ENCODE data around the gene CEPT1. TPM values are rescaled to one million over a fixed set of nuclear protein-coding genes. Genes with fewer than 3 reads are reported as not detected.

Gene CEPT1
- total and polyA plus RNA-seq, 7 donors: 6.7 to 13.7 (median 10.0) TPM

GRCh38 chr1:111161843-111162487, 21.9 kb downstream of the CEPT1 start:
- Histone ChIP-seq H3K9me3 (no peaks in the 10 kb centered on the region), H3K4me3 (no peak overlapping the region), H3K27ac (no peak overlapping the region), H3K27me3 (ENCODE audit: insufficient read depth in 3 of 3, low read length in 2 of 3) (no peaks in the 10 kb centered on the region), H3K36me3 (ENCODE audit: insufficient read depth in 1 of 2, low read depth in 1 of 2) (peaks cover 2 to 48% of the 10 kb centered on the region in 2 donors), H3K4me1 (no peaks in the 10 kb centered on the region)
- TF ChIP-seq, protein P1, sequence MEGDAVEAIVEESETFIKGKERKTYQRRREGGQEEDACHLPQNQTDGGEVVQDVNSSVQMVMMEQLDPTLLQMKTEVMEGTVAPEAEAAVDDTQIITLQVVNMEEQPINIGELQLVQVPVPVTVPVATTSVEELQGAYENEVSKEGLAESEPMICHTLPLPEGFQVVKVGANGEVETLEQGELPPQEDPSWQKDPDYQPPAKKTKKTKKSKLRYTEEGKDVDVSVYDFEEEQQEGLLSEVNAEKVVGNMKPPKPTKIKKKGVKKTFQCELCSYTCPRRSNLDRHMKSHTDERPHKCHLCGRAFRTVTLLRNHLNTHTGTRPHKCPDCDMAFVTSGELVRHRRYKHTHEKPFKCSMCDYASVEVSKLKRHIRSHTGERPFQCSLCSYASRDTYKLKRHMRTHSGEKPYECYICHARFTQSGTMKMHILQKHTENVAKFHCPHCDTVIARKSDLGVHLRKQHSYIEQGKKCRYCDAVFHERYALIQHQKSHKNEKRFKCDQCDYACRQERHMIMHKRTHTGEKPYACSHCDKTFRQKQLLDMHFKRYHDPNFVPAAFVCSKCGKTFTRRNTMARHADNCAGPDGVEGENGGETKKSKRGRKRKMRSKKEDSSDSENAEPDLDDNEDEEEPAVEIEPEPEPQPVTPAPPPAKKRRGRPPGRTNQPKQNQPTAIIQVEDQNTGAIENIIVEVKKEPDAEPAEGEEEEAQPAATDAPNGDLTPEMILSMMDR (IDR thresholded peaks at IDR 0.05): no peak
- 30 to 50% (median 44%) methylated on average over 1 of the region's 1 CpG for WGBS, 3 donors
- ATAC-seq (no peak), DNase-seq (no peak)
- intact Hi-C loops (cut with DNase I): no loop called here

GRCh38 chr1:111162488-111162880, 22.5 kb downstream of the CEPT1 start:
- TF ChIP-seq, protein P1 (IDR thresholded peaks at IDR 0.05): no peak
- Histone ChIP-seq H3K36me3 (ENCODE audit: insufficient read depth in 1 of 2, low read depth in 1 of 2) (peaks cover 2 to 52% of the 10 kb centered on the region in 2 donors), H3K27ac (no peak overlapping the region), H3K4me3 (no peak overlapping the region), H3K9me3 (no peaks in the 10 kb centered on the region), H3K27me3 (ENCODE audit: insufficient read depth in 3 of 3, low read length in 2 of 3) (no peaks in the 10 kb centered on the region), H3K4me1 (no peaks in the 10 kb centered on the region)
- DNase-seq (no peak), ATAC-seq (no peak)
- WGBS, 3 donors: 95 to 98% (median 96%) methylated on average over 2 of the region's 2 CpGs
- intact Hi-C loops (cut with DNase I): no loop called here

DNA sequence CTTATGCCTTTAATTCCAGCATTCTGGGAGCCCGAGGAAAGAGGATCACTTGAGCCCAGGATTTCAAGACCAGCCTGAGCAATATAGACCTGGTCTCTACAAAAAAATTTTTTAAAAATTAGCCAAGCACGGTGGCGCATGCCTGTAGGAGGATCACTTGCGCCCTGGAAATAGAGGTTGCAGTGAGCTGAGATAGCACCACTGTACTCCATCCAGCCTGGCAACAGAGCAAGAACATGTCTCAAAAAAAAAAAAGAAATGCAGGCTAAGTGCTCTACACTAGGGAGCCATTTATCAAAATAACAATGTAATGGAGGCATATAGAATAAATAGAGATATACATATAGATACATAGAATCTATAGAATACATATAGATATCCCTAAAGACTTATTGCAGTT, 23.3 kb downstream of the CEPT1 start:
- Histone ChIP-seq H3K27me3 (ENCODE audit: insufficient read depth in 3 of 3, low read length in 2 of 3) (no peaks in the 10 kb centered on the region), H3K27ac (no peak overlapping the region), H3K4me3 (no peak overlapping the region), H3K36me3 (ENCODE audit: insufficient read depth in 1 of 2, low read depth in 1 of 2) (peaks cover 2 to 60% of the 10 kb centered on the region in 2 donors), H3K4me1 (no peaks in the 10 kb centered on the region), H3K9me3 (no peaks in the 10 kb centered on the region)
- WGBS, 3 donors: 85 to 95% (median 92%) methylated on average over 4 of the region's 4 CpGs
- intact Hi-C loops (cut with DNase I): no loop called here
- no peak for DNase-seq
- ATAC-seq: no peak
- TF ChIP-seq, protein P1 (IDR thresholded peaks at IDR 0.05): no peak

- no peaks in the 10 kb centered on the region for H3K9me3 ChIP-seq
- H3K27me3 ChIP-seq (ENCODE audit: insufficient read depth in 3 of 3, low read length in 2 of 3): no peaks in the 10 kb centered on the region
- no peak overlapping the region for H3K27ac ChIP-seq
- ATAC-seq (no peak), DNase-seq (no peak)
- no peaks in the 10 kb centered on the region for H3K4me1 ChIP-seq
- TF ChIP-seq, protein P1 (IDR thresholded peaks at IDR 0.05): no peak
- peaks cover 2 to 67% of the 10 kb centered on the region in 2 donors for H3K36me3 ChIP-seq (ENCODE audit: insufficient read depth in 1 of 2, low read depth in 1 of 2)
- no peak overlapping the region for H3K4me3 ChIP-seq
- intact Hi-C loops (cut with DNase I): no loop called here
- 93 to 97% (median 94%) methylated on average over 2 of the region's 2 CpGs for WGBS, 3 donors
Measured at GRCh38 chr1:111164151-111164550, 24.1 kb downstream of the CEPT1 start.

- H3K36me3 ChIP-seq (ENCODE audit: insufficient read depth in 1 of 2, low read depth in 1 of 2): peaks cover 0 to 78% of the 10 kb centered on the region in 2 donors
- ATAC-seq: no peak
Measured at GRCh38 chr1:111172463-111172862, 32.4 kb downstream of the CEPT1 start.

More at GRCh38 chr1:111172463-111172862, 32.4 kb downstream of the CEPT1 start:
- TF ChIP-seq, protein P1 (IDR thresholded peaks at IDR 0.05): no peak
- H3K9me3 ChIP-seq: no peaks in the 10 kb centered on the region
- H3K27me3 ChIP-seq (ENCODE audit: insufficient read depth in 3 of 3, low read length in 2 of 3): no peaks in the 10 kb centered on the region
- intact Hi-C loops (cut with DNase I): loop anchor here in 1 of 2 donors (10.0 kb wide), 1 partner anchor 48 kb away; no protein-coding TSS in a partner anchor
- H3K4me3 ChIP-seq: no peak overlapping the region
- H3K27ac ChIP-seq: no peak overlapping the region
- no peaks in the 10 kb centered on the region for H3K4me1 ChIP-seq
- DNase-seq: no peak
